Daoy (cell line): Measurements from ENCODE around the gene LACTBL1. TPM values are rescaled to one million over a fixed set of nuclear protein-coding genes. Genes with fewer than 3 reads are reported as not detected.
A peak's percentile ranks its signal among the peaks of the same experiment; 100 is the strongest.
"Not testable (repeated sequence)": the region's sequence is repeated elsewhere in the genome, so short reads cannot be mapped to it uniquely, and the experiment has no call there.

Source experiments
- DNase-seq: peaks from one replicate; pipeline ENCODE4 v3.0.0-alpha.2; 2015; ENCODE audit warnings: low read depth
- total RNA-seq: library from RNA; depleted of rRNA; stranded (reverse); fragments of >200 nt; shearing (Covaris generic); gene quantifications from 2 replicates; pipeline ENCODE4 v1.2.3, GENCODE V29; 2014; rRNA removed

The LACTBL1 gene
- not detected in 2 replicates for total RNA-seq

DNA sequence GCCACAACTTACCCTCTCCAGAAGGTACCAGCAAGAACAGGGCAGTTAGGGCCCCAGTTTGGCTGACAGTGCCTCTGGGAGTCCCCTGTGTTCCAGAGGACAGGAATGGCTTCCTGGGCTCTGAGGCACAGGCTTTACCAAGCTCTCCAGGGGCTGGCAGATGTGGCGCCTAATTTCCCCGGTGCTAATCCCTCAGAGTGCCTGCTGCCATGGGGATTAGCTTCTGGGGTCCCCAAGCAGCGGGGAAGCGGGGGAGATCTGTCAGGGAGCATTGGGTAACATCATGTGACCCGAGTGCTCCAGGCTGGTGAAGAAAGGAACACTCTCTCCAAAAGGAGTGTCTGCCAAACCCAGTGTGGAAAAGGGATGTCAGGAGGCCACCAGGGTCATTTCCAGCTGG is at the start of gene LACTBL1:
Gene LACTBL1, minus strand, starts transcription at position 107 of the 400 bp plus-strand sequence. CDS start 550 bp downstream, outside the sequence.
- no peak for DNase-seq

DNA sequence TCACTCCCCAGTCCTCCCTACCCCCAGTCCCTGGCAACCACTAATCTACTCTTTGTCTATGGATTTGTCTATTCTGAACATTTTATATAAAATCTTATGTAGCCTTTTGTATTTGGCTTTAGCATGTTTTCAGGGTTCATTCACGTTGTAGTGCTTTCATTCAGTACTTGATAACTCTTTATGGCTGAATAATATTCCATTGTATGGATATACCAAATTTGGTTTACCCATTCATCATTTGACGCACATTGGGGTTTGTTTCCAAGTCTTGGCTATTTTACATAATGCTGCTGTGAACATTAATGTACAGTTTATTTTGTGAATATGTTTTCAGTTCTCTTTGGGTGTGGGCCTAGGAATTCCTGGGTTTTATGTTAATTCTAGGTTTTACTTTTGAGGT is 49.2 kb upstream of the LACTBL1 start:
- no peak for DNase-seq

- peak; percentile 21 for DNase-seq
Observed at GRCh38 chr1:23020706-23021405, 48.2 kb upstream of the LACTBL1 start.

- DNase-seq = peak; percentile 50
Observed at GRCh38 chr1:23019863-23020625, 47.4 kb upstream of the LACTBL1 start.

DNA sequence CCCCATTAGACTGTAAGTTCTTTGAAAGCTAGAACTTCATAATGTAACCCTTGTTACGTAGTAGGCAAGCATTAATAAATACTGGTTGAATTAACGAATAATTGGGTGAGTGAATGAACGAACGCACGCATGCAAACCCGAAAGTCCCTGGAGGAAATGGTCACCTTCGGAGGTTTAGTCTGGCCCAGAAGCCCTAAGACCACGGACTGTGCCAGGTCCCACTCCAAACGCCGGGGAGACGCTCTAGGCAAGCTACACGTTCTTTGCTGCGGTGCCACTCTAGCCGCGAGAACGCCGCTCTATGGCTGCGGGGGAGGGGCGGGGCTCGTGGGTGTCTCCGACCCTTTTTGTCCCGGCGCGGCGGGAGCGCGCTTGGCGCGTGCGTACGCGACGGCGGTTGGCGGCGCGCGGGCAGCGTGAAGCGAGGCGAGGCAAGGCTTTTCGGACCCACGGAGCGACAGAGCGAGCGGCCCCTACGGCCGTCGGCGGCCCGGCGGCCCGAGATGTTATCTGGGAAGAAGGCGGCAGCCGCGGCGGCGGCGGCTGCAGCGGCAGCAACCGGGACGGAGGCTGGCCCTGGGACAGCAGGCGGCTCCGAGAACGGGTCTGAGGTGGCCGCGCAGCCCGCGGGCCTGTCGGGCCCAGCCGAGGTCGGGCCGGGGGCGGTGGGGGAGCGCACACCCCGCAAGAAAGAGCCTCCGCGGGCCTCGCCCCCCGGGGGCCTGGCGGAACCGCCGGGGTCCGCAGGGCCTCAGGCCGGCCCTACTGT is 46.6 kb upstream of the LACTBL1 start, which contains the start of gene KDM1A:
Gene KDM1A, plus strand, starts transcription at position 375 of the 769 bp plus-strand sequence. Its CDS starts 129 bp downstream, at position 504.
- DNase-seq = peak; percentile 99

DNA sequence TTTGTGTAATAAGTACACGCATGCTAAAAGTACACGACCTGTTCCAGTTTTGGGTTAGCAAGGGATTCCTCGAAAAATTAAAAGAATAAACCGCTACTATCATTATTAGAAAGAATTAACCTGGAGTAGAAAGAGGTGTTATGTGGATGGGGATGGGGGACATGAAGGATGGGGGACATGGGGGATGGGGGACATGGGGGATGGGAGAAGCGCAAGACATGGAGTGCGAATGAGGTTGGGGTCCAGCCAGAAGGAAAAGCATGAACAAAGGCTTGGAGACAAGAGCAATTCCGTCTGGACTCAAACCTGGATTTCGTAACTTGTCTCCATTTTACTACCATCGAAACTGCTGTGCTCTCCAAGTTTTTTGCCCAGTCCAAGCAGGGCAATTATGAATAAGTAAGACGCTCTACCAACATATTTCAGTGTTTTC is 46.0 kb upstream of the LACTBL1 start:
- peak; percentile 18 for DNase-seq

DNA sequence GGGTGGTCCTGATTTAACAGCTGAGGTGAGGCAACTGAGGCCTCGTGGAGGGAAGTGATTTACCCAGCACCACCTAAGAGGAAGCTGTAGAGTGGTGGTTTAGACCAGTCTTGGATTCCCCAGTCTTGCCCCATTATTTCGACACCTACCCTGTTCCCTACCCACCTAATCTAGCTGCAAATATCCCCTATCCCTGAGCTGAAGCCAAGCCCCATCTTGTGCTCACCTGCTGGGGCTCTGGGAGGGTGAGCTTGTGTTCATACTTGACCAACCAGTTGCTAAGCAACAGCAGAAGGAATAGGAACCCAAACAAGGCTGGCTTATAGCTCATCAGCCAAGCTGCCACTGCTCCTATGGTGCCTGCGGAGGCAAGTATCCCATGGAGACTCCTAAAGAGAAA is 41.0 kb upstream of the LACTBL1 start:
- peak; percentile 34 for DNase-seq

DNA sequence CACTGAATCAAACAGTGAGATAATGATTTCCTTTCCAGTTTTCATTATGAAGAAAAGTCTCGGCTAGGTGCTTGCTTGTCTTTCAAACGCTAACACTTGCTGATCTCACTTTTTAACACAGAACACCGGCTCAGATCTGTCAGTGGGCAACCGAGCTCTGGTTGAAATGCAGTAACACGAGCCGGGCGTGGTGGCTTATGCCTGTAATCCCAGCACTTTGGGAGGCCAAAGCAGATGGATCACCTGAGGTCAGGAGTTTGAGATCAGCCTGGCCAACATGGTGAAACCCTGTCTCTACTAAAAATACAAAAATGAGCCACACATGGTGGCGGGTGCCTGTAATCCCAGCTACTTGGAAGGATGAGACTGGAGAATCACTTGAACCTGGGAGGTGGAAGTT is 37.4 kb upstream of the LACTBL1 start:
- DNase-seq = not testable (repeated sequence)

GRCh38 chr1:23008901-23009300 is 36.2 kb upstream of the LACTBL1 start:
- no peak for DNase-seq

DNA sequence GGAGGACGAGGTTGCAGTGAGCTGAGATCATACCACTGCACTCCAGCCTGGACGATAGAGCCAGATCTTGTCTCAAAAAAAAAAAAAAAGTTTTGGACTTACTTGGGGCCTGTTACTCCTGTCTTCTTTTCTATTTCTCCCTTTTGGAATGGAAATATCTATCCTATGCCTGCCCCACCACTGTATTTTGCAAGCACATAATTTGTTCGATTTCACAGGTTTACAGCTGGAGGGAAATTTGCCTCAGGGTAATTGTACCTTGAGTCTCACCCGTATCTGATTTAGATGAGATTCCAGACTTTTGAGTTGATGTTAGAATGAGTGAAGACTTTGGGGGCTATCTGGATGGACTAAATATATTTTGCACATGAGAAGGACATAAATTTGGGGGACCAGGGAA is 34.4 kb upstream of the LACTBL1 start:
- DNase-seq = no peak

GRCh38 chr1:23004769-23005168 is 32.1 kb upstream of the LACTBL1 start:
- not testable (repeated sequence) for DNase-seq

DNA sequence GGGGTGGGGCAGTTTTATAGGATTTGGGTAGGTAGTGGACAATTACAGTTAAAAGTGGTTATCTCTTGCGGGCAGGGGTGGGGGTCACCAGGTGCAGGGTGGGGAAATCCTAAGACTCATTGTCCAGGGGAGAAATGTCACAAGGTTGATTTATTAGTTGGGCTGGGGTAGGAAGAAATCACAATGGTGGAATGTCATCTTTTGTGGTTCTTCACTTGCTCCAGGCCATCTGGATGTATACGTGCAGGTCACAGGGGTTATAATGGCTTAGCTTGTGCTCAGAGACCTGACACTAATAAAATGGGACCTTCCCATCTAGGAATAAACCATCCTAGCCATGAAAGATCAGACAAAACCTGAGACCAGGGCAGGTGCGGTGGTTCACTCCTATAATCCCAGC is 31.4 kb upstream of the LACTBL1 start:
- no peak for DNase-seq

DNA sequence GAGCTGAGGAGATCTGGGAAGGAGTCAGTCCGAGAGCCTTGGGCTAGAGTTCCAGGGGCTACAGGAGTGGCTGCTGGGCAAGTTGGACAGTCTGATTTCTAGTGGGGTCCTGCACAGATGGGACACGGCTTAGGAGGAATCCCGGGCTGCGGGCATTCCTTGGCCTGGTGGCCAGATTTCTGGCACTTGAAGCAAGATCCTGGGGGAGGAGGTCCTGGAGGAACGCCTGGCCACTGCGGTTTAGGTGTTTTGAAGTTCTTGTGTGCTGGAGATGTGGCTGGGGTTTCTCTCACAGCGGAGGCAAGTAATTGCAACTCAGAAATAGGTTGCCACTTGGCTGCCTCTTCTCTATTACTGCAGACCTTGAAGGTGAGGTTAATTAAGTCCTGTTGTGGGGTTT is 29.6 kb upstream of the LACTBL1 start:
- not testable (repeated sequence) for DNase-seq

- DNase-seq = not testable (repeated sequence)
Observed at GRCh38 chr1:23000133-23000532, 27.5 kb upstream of the LACTBL1 start.

- not testable (repeated sequence) for DNase-seq
Observed at GRCh38 chr1:22997528-22997927, 24.9 kb upstream of the LACTBL1 start.

DNA sequence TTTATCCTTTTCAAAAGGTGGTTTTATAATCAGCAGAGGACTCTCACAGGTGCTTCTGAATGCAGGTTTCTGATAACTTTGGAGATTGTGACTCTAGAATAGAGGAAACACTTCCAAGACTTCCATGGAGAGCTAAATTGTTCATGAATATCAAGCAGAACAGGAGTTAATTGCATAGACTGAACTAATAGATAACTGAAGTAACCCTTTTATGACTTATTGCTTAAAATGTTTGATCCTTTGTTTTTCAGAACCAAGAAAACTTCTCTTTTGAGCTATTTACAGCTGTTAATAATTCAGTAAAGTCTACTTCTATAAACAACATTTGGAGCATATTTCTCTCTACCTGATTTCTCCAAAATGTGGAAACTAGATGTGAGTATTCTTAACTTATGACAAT is 23.1 kb upstream of the LACTBL1 start:
- no peak for DNase-seq

DNA sequence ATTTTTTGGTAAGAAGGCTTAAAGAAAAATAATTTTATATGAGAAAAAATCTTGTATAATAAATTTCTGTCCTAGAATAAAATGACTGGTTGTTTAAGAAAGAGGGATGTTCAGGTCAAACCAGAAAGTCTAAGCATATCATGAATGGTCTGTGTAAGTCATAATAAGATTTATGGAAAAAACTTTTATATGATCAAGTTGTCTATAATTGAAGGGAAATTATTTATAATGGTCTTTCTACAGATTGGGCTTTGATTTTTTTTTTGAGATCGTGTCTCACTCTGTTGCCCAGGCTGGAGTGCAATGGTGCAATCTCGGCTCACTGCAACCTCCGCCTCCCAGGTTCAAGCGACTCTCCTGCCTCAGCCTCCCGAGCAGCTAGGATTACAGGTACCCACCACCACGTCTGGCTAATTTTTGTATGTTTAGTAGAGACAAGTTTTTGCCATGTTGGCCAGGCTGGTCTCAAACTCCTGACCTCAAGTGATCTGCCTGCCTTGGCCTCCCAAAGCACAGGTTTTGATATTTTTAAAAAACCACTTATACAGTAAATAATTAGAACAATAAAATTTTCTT is 20.6 kb upstream of the LACTBL1 start:
- not testable (repeated sequence) for DNase-seq

- not testable (repeated sequence) for DNase-seq
Observed at GRCh38 chr1:22992384-22992783, 19.7 kb upstream of the LACTBL1 start.

- DNase-seq = no peak
Observed at GRCh38 chr1:22983944-22984343, 11.3 kb upstream of the LACTBL1 start.

DNA sequence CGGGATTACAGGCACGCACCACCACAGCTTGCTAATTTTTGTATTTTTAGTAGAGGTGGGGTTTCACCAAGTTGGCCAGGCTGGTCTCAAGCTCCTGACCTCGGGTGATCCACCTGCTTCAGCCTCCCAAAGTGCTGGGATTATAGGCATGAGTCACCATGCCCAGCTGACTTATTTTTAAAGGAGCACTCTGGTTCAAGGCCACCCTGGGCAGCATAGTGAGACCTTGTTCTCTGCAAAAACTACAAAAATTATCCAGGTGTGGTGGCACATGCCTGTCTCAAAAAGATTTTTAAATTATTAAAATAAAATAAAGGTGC is 7.8 kb upstream of the LACTBL1 start:
- DNase-seq = not testable (repeated sequence)

DNA sequence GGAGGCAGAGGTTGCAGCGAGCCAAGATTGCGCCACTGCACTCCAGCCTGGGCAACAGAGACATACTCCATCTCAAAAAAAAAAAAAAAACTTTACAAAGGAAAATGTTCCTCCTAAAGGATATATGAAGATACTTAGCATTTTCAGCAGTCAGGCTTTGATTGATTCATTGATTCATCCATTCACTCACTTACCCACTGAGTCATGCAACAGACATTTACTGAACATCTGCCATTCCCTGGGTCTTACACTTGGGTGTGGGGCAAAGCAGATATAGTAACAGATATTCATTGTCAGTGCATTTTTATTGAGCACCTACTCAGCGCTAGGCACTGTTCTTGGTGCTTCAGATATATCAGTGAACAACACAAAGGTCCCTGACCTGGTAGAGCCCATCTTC is 5.6 kb upstream of the LACTBL1 start:
- peak; percentile 49 for DNase-seq
